Peyer's patch (tissue), 4 donors: ENCODE data around the gene PSAT1. TPM values are rescaled to one million over a fixed set of nuclear protein-coding genes. Genes with fewer than 3 reads are reported as not detected.

Experiments
- DNase-seq, 3 donors: peaks; one replicate each; pipeline ENCODE4 v3.0.0-alpha.2; 2017 to 2019
- H3K27ac ChIP-seq, 4 donors: fragments of 200-600 bp; sonication (generic); one replicate each; pipeline ENCODE4 v1.5.1; 2016 to 2019
- H3K27me3 ChIP-seq, 2 donors: fragments of 200-600 bp; sonication (generic); one replicate each; pipeline ENCODE4 v1.5.1; 2019
- H3K36me3 ChIP-seq, 3 donors: fragments of 200-600 bp; sonication (generic); one replicate each; pipeline ENCODE4 v1.5.1; 2016 to 2019
- H3K4me1 ChIP-seq, 4 donors: fragments of 200-600 bp; sonication (generic); one replicate each; pipeline ENCODE4 v1.5.1; 2016 to 2019
- H3K4me3 ChIP-seq, 4 donors: fragments of 200-600 bp; sonication (generic); 1 replicate in 3 of 4; 2 replicates in 1 of 4; pipeline ENCODE4 v1.5.1; 2016 to 2019; ENCODE audit warnings: mild to moderate bottlenecking in 1 of 4
- H3K9me3 ChIP-seq, 4 donors: fragments of 200-600 bp; sonication (generic); one replicate each; pipeline ENCODE4 v1.5.1; 2016 to 2019; ENCODE audit warnings: mild to moderate bottlenecking in 1 of 4
- CTCF ChIP-seq, 6 experiments: fragments of 450-650 bp in 4 of 6; fragments of 200-600 bp in 2 of 6; sonication (generic) in 1 of 6; IDR thresholded peaks; one replicate each; pipeline ENCODE4 v1.5.1; 2017 to 2019; ENCODE audit warnings: antibody characterized with exemption in 6 of 6, mild to moderate bottlenecking in 3 of 6, moderate library complexity in 1 of 6
- POLR2A ChIP-seq, 2 donors: fragments of 450-650 bp; IDR thresholded peaks; one replicate each; pipeline ENCODE4 v1.5.1; 2017; ENCODE audit warnings: antibody characterized with exemption in 2 of 2, mild to moderate bottlenecking in 2 of 2, moderate library complexity in 2 of 2
- total RNA-seq, 4 donors: library from RNA; depleted of rRNA; stranded (reverse); fragments of >200 nt; gene quantifications; one replicate each; pipeline ENCODE4 v1.1.0, GENCODE V29; 2016

PSAT1 gene
- total RNA-seq, 4 donors from 2014 or later = 1.0 to 2.4 (median 1.7) TPM

- Histone ChIP-seq H3K27ac (no peak overlapping the region), H3K4me3 (no peak overlapping the region), H3K36me3 (no peaks in the 10 kb centered on the region), H3K4me1 (no peaks in the 10 kb centered on the region), H3K9me3 (no peaks in the 10 kb centered on the region), H3K27me3 (no peaks in the 10 kb centered on the region)
- no peak for DNase-seq
- no peak for TF ChIP-seq CTCF (IDR thresholded peaks at IDR 0.05)
- no peak for TF ChIP-seq POLR2A (IDR thresholded peaks at IDR 0.05)
Measured at GRCh38 chr9:78306222-78307076, 9.5 kb downstream of the PSAT1 start.

- H3K4me1 ChIP-seq = no peaks in the 10 kb centered on the region
- TF ChIP-seq POLR2A (IDR thresholded peaks at IDR 0.05) = no peak
- TF ChIP-seq CTCF (IDR thresholded peaks at IDR 0.05) = no peak
- H3K27me3 ChIP-seq = no peaks in the 10 kb centered on the region
- H3K27ac ChIP-seq = no peak overlapping the region
- H3K4me3 ChIP-seq = no peak overlapping the region
- no peaks in the 10 kb centered on the region for H3K36me3 ChIP-seq
- H3K9me3 ChIP-seq = no peaks in the 10 kb centered on the region
- DNase-seq = no peak
Measured at GRCh38 chr9:78307360-78307759, 10.4 kb downstream of the PSAT1 start.

GRCh38 chr9:78309066-78309465, 12.1 kb downstream of the PSAT1 start:
- no peak overlapping the region for H3K4me3 ChIP-seq
- H3K4me1 ChIP-seq = no peaks in the 10 kb centered on the region
- TF ChIP-seq POLR2A (IDR thresholded peaks at IDR 0.05) = no peak
- TF ChIP-seq CTCF (IDR thresholded peaks at IDR 0.05) = no peak
- no peaks in the 10 kb centered on the region for H3K36me3 ChIP-seq
- no peak for DNase-seq
- no peaks in the 10 kb centered on the region for H3K9me3 ChIP-seq
- no peaks in the 10 kb centered on the region for H3K27me3 ChIP-seq
- no peak overlapping the region for H3K27ac ChIP-seq

GRCh38 chr9:78311075-78311474, 14.2 kb downstream of the PSAT1 start:
- H3K4me3 ChIP-seq = no peak overlapping the region
- TF ChIP-seq CTCF (IDR thresholded peaks at IDR 0.05) = no peak
- no peak for TF ChIP-seq POLR2A (IDR thresholded peaks at IDR 0.05)
- no peaks in the 10 kb centered on the region for H3K4me1 ChIP-seq
- H3K27ac ChIP-seq = no peak overlapping the region
- DNase-seq = no peak
- no peaks in the 10 kb centered on the region for H3K27me3 ChIP-seq
- no peaks in the 10 kb centered on the region for H3K36me3 ChIP-seq
- H3K9me3 ChIP-seq = no peaks in the 10 kb centered on the region

- Histone ChIP-seq H3K27me3 (no peaks in the 10 kb centered on the region), H3K4me1 (no peaks in the 10 kb centered on the region), H3K27ac (no peak overlapping the region), H3K9me3 (no peaks in the 10 kb centered on the region), H3K4me3 (no peak overlapping the region), H3K36me3 (no peaks in the 10 kb centered on the region)
- TF ChIP-seq POLR2A (IDR thresholded peaks at IDR 0.05) = no peak
- no peak for TF ChIP-seq CTCF (IDR thresholded peaks at IDR 0.05)
- DNase-seq = no peak
Measured at GRCh38 chr9:78311886-78312524, 15.1 kb downstream of the PSAT1 start.
